ENCODE data around the gene ATP4B. TPM values are rescaled to one million over a fixed set of nuclear protein-coding genes. Genes with fewer than 3 reads are reported as not detected.

The ATP4B gene
- total RNA-seq, 1 donor from 2014 or later = not detected

- no peak for ATAC-seq (ENCODE audit: low read depth)
- ChIA-PET POLR2A (no interaction called here), CTCF (no interaction called here)
- no peak for DNase-seq
- Mint-ChIP-seq H3K9me3 (no peaks in the 10 kb centered on the region), H3K4me3 (no peak overlapping the region), H3K27ac (no peak overlapping the region), H3K27me3 (no peaks in the 10 kb centered on the region), H3K36me3 (ENCODE audit: low read depth) (peaks cover 40% of the 10 kb centered on the region), H3K4me1 (peaks cover 12% of the 10 kb centered on the region)
- TF ChIP-seq, protein P1, sequence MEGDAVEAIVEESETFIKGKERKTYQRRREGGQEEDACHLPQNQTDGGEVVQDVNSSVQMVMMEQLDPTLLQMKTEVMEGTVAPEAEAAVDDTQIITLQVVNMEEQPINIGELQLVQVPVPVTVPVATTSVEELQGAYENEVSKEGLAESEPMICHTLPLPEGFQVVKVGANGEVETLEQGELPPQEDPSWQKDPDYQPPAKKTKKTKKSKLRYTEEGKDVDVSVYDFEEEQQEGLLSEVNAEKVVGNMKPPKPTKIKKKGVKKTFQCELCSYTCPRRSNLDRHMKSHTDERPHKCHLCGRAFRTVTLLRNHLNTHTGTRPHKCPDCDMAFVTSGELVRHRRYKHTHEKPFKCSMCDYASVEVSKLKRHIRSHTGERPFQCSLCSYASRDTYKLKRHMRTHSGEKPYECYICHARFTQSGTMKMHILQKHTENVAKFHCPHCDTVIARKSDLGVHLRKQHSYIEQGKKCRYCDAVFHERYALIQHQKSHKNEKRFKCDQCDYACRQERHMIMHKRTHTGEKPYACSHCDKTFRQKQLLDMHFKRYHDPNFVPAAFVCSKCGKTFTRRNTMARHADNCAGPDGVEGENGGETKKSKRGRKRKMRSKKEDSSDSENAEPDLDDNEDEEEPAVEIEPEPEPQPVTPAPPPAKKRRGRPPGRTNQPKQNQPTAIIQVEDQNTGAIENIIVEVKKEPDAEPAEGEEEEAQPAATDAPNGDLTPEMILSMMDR (IDR thresholded peaks at IDR 0.05) = no peak
- intact Hi-C loops (cut with micrococcal nuclease) = no loop called here
These were observed 48.4 kb downstream of the ATP4B start for GRCh38 chr13:113609616-113610015.

GRCh38 chr13:113608967-113609533 is 48.9 kb downstream of the ATP4B start:
- peaks cover 40% of the 10 kb centered on the region for H3K36me3 Mint-ChIP-seq (ENCODE audit: low read depth)
- DNase-seq (no peak), ATAC-seq (ENCODE audit: low read depth) (no peak)
- no peak overlapping the region for H3K27ac Mint-ChIP-seq
- peaks cover 12% of the 10 kb centered on the region for H3K4me1 Mint-ChIP-seq
- H3K4me3 Mint-ChIP-seq = no peak overlapping the region
- CTCF ChIA-PET = no interaction called here
- H3K9me3 Mint-ChIP-seq = no peaks in the 10 kb centered on the region
- POLR2A ChIA-PET = no interaction called here
- H3K27me3 Mint-ChIP-seq = no peaks in the 10 kb centered on the region
- intact Hi-C loops (cut with micrococcal nuclease) = no loop called here
- TF ChIP-seq, protein P1 (IDR thresholded peaks at IDR 0.05) = no peak

GRCh38 chr13:113607889-113608635 is 49.9 kb downstream of the ATP4B start:
- peaks cover 40% of the 10 kb centered on the region for H3K36me3 Mint-ChIP-seq (ENCODE audit: low read depth)
- POLR2A ChIA-PET = no interaction called here
- TF ChIP-seq, protein P1 (IDR thresholded peaks at IDR 0.05) = no peak
- H3K4me3 Mint-ChIP-seq = no peak overlapping the region
- CTCF ChIA-PET = no interaction called here
- DNase-seq = no peak
- H3K4me1 Mint-ChIP-seq = peaks cover 12% of the 10 kb centered on the region
- ATAC-seq (ENCODE audit: low read depth) = no peak
- intact Hi-C loops (cut with micrococcal nuclease) = no loop called here
- no peaks in the 10 kb centered on the region for H3K9me3 Mint-ChIP-seq
- H3K27ac Mint-ChIP-seq = no peak overlapping the region
- H3K27me3 Mint-ChIP-seq = no peaks in the 10 kb centered on the region

DNA sequence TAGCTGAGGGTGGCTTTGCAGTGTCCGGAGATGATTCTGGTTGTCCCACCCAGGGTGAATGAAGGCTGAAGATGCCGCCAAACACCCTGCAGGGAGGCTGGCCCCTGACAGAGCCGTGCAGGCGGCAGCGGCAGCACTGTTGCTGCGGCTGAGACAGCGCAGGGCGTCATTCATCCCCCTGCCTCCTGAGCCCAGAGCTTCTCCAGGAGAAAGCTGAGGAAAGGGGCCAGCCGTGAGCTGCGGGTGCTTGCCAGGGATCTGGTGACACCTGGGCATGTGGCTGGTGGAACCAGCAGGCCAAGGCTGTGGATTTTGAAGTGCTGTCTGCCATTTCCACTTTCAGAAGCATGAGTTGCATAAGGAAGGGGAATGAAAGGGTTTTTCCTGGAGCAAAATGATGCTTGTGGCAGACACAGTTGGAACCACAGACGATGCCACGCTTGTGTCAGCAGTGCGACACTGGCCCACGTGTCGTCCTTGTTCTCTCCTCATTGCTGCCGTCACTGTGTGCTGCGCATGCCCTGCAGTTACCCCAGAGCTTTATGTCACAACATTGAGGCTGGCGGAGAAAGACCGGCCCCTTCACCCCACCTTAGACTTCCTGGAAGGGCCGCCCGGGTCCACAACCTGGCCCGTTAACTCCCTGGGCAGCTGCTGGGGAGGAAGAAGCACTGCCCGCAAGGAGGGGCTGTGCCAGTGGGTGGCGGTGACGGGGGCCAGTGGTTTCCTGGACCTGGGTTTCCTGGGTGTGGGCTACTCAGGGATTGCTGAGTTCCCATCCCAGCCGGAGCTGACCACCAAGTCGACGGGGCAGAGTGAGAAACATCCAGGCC is 50.7 kb downstream of the ATP4B start:
- ChIA-PET POLR2A (no interaction called here), CTCF (no interaction called here)
- TF ChIP-seq, protein P1 (IDR thresholded peaks at IDR 0.05) = no peak
- Mint-ChIP-seq H3K36me3 (ENCODE audit: low read depth) (peaks cover 33% of the 10 kb centered on the region), H3K27me3 (no peaks in the 10 kb centered on the region), H3K9me3 (no peaks in the 10 kb centered on the region), H3K4me3 (no peak overlapping the region), H3K27ac (no peak overlapping the region), H3K4me1 (peaks cover 12% of the 10 kb centered on the region)
- DNase-seq (no peak), ATAC-seq (ENCODE audit: low read depth) (no peak)
- intact Hi-C loops (cut with micrococcal nuclease) = no loop called here

- TF ChIP-seq, protein P1 (IDR thresholded peaks at IDR 0.05) = no peak
- no peak overlapping the region for H3K27ac Mint-ChIP-seq
- no peaks in the 10 kb centered on the region for H3K9me3 Mint-ChIP-seq
- peaks cover 21% of the 10 kb centered on the region for H3K36me3 Mint-ChIP-seq (ENCODE audit: low read depth)
- ATAC-seq (ENCODE audit: low read depth) (no peak), DNase-seq (no peak)
- no peaks in the 10 kb centered on the region for H3K27me3 Mint-ChIP-seq
- CTCF ChIA-PET = no interaction called here
- intact Hi-C loops (cut with micrococcal nuclease) = no loop called here
- peaks cover 12% of the 10 kb centered on the region for H3K4me1 Mint-ChIP-seq
- POLR2A ChIA-PET = no interaction called here
- H3K4me3 Mint-ChIP-seq = no peak overlapping the region
These were observed 52.0 kb downstream of the ATP4B start for GRCh38 chr13:113605866-113606438.

Data from activated B cell treated with CpG ODN at 0.5 μM for 24 hours (primary cell).